Lower lobe of right lung (tissue), 2 donors: ENCODE measurements around the gene SP140. TPM values are rescaled to one million over a fixed set of nuclear protein-coding genes. Genes with fewer than 3 reads are reported as not detected.
A peak's percentile ranks its signal among the peaks of the same experiment; 100 is the strongest.

Experiments used
- ATAC-seq, 2 donors: fragments of 200-7000 bp; cut with Tn5 transposase; one replicate each; pipeline ENCODE4 v1.9.1; 2020 to 2022; ENCODE audit warnings: mild to moderate bottlenecking in 2 of 2, moderate library complexity in 2 of 2
- DNase-seq: peaks from one replicate; pipeline ENCODE4 v3.0.0-alpha.2; 2020
- H3K27ac ChIP-seq: fragments of 200-600 bp; one replicate; pipeline ENCODE4 v1.8.0; 2022
- H3K27me3 ChIP-seq: fragments of 200-600 bp; one replicate; pipeline ENCODE4 v1.8.0; 2022; ENCODE audit warnings: low read depth
- H3K36me3 ChIP-seq: fragments of 200-600 bp; one replicate; pipeline ENCODE4 v1.8.0; 2022; ENCODE audit warnings: mild to moderate bottlenecking
- H3K4me1 ChIP-seq: fragments of 200-600 bp; one replicate; pipeline ENCODE4 v1.8.0; 2022
- H3K4me3 ChIP-seq: fragments of 200-600 bp; one replicate; pipeline ENCODE4 v1.8.0; 2022; ENCODE audit warnings: mild to moderate bottlenecking
- H3K9me3 ChIP-seq: fragments of 200-600 bp; one replicate; pipeline ENCODE4 v1.8.0; 2022
- intact Hi-C: fragments of 100-400 bp; cut with DNase I; formaldehyde crosslinking; loops from one replicate; pipeline ENCODE4 v1.11.0; 2022
- total RNA-seq: library from RNA; stranded (reverse); fragmentation: NEBNext Ultra II Directional; extraction: Animal tissue kit (Norgen Biotek cat#: 25700); gene quantifications from one replicate; pipeline ENCODE4 v1.2.1, GENCODE V29; 2021
- TF ChIP-seq, protein P1 (sequence below): fragments of 200-600 bp; IDR thresholded peaks from one replicate; pipeline ENCODE4 v1.8.0; 2022; ENCODE audit warnings: antibody characterized with exemption, mild to moderate bottlenecking
- donor health status: DM: no; HTN: yes; CAD: no; lungs with severe emphysema.

SP140 gene
- total RNA-seq, 1 donor from 2014 or later = 15.0 TPM

DNA sequence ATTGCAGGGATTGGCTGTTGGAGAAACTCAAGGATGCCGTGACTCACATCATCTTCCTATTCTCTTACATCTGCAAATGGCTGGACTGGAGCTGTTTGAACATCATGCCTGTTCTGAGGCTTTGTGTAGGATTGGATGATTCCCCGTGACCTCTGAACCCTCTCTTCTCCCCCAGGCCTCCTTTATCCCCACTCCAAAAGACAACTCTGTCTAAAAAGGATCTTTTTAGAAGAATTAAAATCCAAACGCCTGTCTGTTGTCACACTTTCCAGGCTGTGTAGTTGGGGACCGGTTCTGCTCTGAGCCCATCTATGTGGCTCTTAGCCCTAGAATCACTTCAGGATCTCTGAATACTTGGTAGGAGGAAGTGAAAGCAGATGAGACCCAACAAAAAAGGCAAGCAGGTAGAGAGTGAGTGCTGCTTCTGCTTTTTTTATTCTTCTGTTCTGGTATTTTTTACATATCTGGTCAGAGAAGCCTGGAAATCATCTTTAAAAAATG lies 565 bp downstream of the SP140 start:
- intact Hi-C loops = no loop called here
- Histone ChIP-seq H3K27ac (peak overlapping the region; percentile 62), H3K9me3 (no peaks in the 10 kb centered on the region), H3K4me3 (peak overlapping the region; percentile 45), H3K4me1 (peaks cover under 1% of the 10 kb centered on the region), H3K27me3 (no peaks in the 10 kb centered on the region), H3K36me3 (no peaks in the 10 kb centered on the region)
- TF ChIP-seq, protein P1, sequence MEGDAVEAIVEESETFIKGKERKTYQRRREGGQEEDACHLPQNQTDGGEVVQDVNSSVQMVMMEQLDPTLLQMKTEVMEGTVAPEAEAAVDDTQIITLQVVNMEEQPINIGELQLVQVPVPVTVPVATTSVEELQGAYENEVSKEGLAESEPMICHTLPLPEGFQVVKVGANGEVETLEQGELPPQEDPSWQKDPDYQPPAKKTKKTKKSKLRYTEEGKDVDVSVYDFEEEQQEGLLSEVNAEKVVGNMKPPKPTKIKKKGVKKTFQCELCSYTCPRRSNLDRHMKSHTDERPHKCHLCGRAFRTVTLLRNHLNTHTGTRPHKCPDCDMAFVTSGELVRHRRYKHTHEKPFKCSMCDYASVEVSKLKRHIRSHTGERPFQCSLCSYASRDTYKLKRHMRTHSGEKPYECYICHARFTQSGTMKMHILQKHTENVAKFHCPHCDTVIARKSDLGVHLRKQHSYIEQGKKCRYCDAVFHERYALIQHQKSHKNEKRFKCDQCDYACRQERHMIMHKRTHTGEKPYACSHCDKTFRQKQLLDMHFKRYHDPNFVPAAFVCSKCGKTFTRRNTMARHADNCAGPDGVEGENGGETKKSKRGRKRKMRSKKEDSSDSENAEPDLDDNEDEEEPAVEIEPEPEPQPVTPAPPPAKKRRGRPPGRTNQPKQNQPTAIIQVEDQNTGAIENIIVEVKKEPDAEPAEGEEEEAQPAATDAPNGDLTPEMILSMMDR = no peak
- peak; percentile 41 to 45 for ATAC-seq
- no peak for DNase-seq

- Histone ChIP-seq H3K27me3 (no peaks in the 10 kb centered on the region), H3K9me3 (no peaks in the 10 kb centered on the region), H3K36me3 (no peaks in the 10 kb centered on the region), H3K4me3 (peak overlapping the region; percentile 8), H3K27ac (peak overlapping the region; percentile 31), H3K4me1 (no peaks in the 10 kb centered on the region)
- DNase-seq (no peak), ATAC-seq (peak in 1 of 2 donors; percentile 9)
- TF ChIP-seq, protein P1 = no peak
- intact Hi-C loops = no loop called here
Observed at GRCh38 chr2:230227216-230227615, 1.7 kb downstream of the SP140 start.

DNA sequence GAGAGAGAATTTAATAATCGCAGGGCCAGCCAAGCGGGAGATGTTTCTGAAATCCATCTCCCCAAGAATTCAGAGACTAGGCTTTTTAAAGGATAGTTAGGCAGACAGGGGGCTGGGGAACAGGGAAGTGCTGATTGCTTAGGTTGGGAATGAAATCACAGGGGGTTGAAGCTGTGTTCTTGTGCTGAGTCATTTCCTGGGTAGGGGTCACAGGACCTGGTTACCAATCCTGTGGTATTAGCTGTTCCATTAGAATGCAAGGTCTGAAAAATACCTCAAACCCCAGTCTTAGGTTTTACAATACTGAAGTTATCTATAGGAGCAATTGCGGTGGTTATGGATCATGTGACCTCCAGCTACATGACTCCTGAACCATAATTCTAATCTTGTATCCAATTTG lies 4.6 kb downstream of the SP140 start:
- intact Hi-C loops = no loop called here
- Histone ChIP-seq H3K4me1 (no peaks in the 10 kb centered on the region), H3K4me3 (no peak overlapping the region), H3K36me3 (no peaks in the 10 kb centered on the region), H3K27ac (no peak overlapping the region), H3K9me3 (no peaks in the 10 kb centered on the region), H3K27me3 (no peaks in the 10 kb centered on the region)
- TF ChIP-seq, protein P1 = no peak
- no peak for DNase-seq
- peak in 1 of 2 donors; percentile 50 for ATAC-seq

GRCh38 chr2:230230496-230231200 lies 5.1 kb downstream of the SP140 start:
- no peak for ATAC-seq
- Histone ChIP-seq H3K9me3 (no peaks in the 10 kb centered on the region), H3K4me1 (no peaks in the 10 kb centered on the region), H3K27me3 (no peaks in the 10 kb centered on the region), H3K27ac (no peak overlapping the region), H3K4me3 (no peak overlapping the region), H3K36me3 (no peaks in the 10 kb centered on the region)
- DNase-seq = no peak
- intact Hi-C loops = no loop called here
- TF ChIP-seq, protein P1 = no peak

GRCh38 chr2:230231251-230231650 lies 5.7 kb downstream of the SP140 start:
- no peaks in the 10 kb centered on the region for H3K27me3 ChIP-seq
- TF ChIP-seq, protein P1 = no peak
- no peaks in the 10 kb centered on the region for H3K9me3 ChIP-seq
- intact Hi-C loops = no loop called here
- ATAC-seq = no peak
- no peaks in the 10 kb centered on the region for H3K36me3 ChIP-seq
- no peaks in the 10 kb centered on the region for H3K4me1 ChIP-seq
- H3K27ac ChIP-seq = no peak overlapping the region
- no peak overlapping the region for H3K4me3 ChIP-seq
- DNase-seq = no peak
